Rectal smooth muscle tissue (tissue), 1 donor: ENCODE results near the gene ZNF225.

Source experiments
- H3K27ac ChIP-seq: one replicate; pipeline ENCODE4 v1.7.0; 2013; ENCODE audit warnings: low read depth, low read length, inconsistent platforms
- H3K27me3 ChIP-seq: one replicate; pipeline ENCODE4 v1.7.0; 2013; ENCODE audit warnings: low read length; ENCODE audit not compliant: control insufficient read depth, insufficient read depth
- H3K36me3 ChIP-seq: one replicate; pipeline ENCODE4 v1.7.0; 2013; ENCODE audit warnings: low read length; ENCODE audit not compliant: control insufficient read depth, insufficient read depth
- H3K4me1 ChIP-seq: one replicate; pipeline ENCODE4 v1.7.0; 2013; ENCODE audit warnings: low read length; ENCODE audit not compliant: control insufficient read depth, insufficient read depth
- H3K4me3 ChIP-seq: one replicate; pipeline ENCODE4 v1.7.0; 2013; ENCODE audit warnings: low read length
- H3K9ac ChIP-seq: one replicate; pipeline ENCODE4 v1.7.0; 2013; ENCODE audit warnings: low read length

The ZNF225 gene

GRCh38 chr19:44113138-44113783 is at the start of gene ZNF225:
Gene ZNF225 (plus strand): TSS chr19:44113399. CDS start chr19:44115828, 2,429 bp downstream.
- Histone ChIP-seq H3K4me3 (peak within 1 kb of the TSS; percentile 91), H3K4me1 (peaks cover 2% of the 10 kb centered on the region), H3K9ac (peak within 1 kb of the TSS; percentile 3), H3K27ac (peak within 1 kb of the TSS; percentile 28), H3K27me3 (no peaks in the 10 kb centered on the region), H3K36me3 (peaks cover 8% of the 10 kb centered on the region)

GRCh38 chr19:44066305-44066704 is 46.9 kb upstream of the ZNF225 start:
- Histone ChIP-seq H3K36me3 (peaks cover 40% of the 10 kb centered on the region), H3K27me3 (no peaks in the 10 kb centered on the region), H3K27ac (no peak overlapping the region), H3K4me3 (peak overlapping the region; percentile 3), H3K9ac (no peak overlapping the region), H3K4me1 (no peaks in the 10 kb centered on the region)

DNA sequence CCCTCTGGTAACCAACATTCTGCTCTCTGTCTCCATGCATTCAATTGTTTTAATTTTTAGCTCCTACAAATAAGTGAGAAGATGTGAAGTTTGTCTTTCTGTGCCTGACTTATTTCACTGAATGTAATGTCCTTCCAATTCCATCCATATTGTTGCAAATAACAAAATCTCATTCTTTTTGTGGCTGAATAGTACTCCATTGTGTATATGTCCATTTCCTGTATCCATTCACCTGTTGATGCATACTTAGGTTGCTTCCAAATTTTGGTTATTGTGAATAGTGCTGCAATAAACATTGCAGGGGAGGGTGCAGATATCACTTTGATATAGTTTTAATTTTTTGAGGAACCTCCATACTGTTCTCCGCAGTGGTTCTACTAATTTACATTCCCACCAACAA is 43.8 kb upstream of the ZNF225 start:
- no peak overlapping the region for H3K9ac ChIP-seq
- no peak overlapping the region for H3K4me3 ChIP-seq
- no peak overlapping the region for H3K27ac ChIP-seq
- peaks cover 17% of the 10 kb centered on the region for H3K36me3 ChIP-seq
- peaks cover 3% of the 10 kb centered on the region for H3K4me1 ChIP-seq
- no peaks in the 10 kb centered on the region for H3K27me3 ChIP-seq

- Histone ChIP-seq H3K27me3 (no peaks in the 10 kb centered on the region), H3K9ac (peak within 1 kb of the TSS; percentile 36), H3K4me1 (peaks cover 3% of the 10 kb centered on the region), H3K4me3 (peak within 1 kb of the TSS; percentile 92), H3K27ac (no peak within 1 kb of the TSS), H3K36me3 (peaks cover 5% of the 10 kb centered on the region)
These were observed 41.2 kb upstream of the ZNF225 start, which contains the start of gene ZNF284 for GRCh38 chr19:44071824-44072542. Gene ZNF284 (plus strand): TSS chr19:44072159. CDS start chr19:44076390, 4,231 bp downstream.

GRCh38 chr19:44072543-44073401 is 40.4 kb upstream of the ZNF225 start:
- Histone ChIP-seq H3K4me3 (peak overlapping the region; percentile 92), H3K27ac (no peak overlapping the region), H3K9ac (peak overlapping the region; percentile 36), H3K36me3 (no peaks in the 10 kb centered on the region), H3K27me3 (no peaks in the 10 kb centered on the region), H3K4me1 (peaks cover 3% of the 10 kb centered on the region)

- Histone ChIP-seq H3K4me1 (peaks cover 3% of the 10 kb centered on the region), H3K27me3 (no peaks in the 10 kb centered on the region), H3K27ac (no peak overlapping the region), H3K4me3 (no peak overlapping the region), H3K9ac (no peak overlapping the region), H3K36me3 (no peaks in the 10 kb centered on the region)
These were observed 36.9 kb upstream of the ZNF225 start for GRCh38 chr19:44076325-44076724.

DNA sequence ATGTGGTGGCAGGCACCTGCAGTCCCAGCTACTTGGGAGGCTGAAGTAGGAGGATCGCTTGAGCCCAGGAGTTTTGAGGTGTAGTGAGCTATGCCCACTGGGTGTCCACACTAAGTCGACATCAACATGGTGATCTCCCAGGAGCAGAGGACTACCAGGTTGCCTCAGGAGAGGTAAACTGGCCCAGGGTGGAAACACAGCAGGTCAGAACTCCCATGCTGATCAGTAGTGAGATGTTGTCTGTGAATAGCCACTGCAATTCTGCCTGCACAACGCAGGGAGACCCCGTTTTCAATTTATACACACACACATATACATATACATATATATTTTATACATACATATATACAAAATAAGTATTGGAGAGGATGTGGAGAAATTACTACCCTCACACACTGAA is 21.1 kb upstream of the ZNF225 start:
- H3K4me1 ChIP-seq, result no peaks in the 10 kb centered on the region
- no peak overlapping the region for H3K27ac ChIP-seq
- H3K27me3 ChIP-seq, result no peaks in the 10 kb centered on the region
- H3K9ac ChIP-seq, result no peak overlapping the region
- peaks cover 2% of the 10 kb centered on the region for H3K36me3 ChIP-seq
- H3K4me3 ChIP-seq, result no peak overlapping the region

GRCh38 chr19:44093931-44094765 is 19.1 kb upstream of the ZNF225 start, which contains the start of gene ZNF224:
Gene ZNF224 (plus strand): TSS chr19:44094361. CDS start chr19:44097874, 3,513 bp downstream.
- H3K36me3 ChIP-seq, result peaks cover 10% of the 10 kb centered on the region
- H3K4me3 ChIP-seq, result peak within 1 kb of the TSS; percentile 85
- H3K9ac ChIP-seq, result peak within 1 kb of the TSS; percentile 64
- H3K27ac ChIP-seq, result peak within 1 kb of the TSS; percentile 58
- H3K27me3 ChIP-seq, result no peaks in the 10 kb centered on the region
- H3K4me1 ChIP-seq, result no peaks in the 10 kb centered on the region

DNA sequence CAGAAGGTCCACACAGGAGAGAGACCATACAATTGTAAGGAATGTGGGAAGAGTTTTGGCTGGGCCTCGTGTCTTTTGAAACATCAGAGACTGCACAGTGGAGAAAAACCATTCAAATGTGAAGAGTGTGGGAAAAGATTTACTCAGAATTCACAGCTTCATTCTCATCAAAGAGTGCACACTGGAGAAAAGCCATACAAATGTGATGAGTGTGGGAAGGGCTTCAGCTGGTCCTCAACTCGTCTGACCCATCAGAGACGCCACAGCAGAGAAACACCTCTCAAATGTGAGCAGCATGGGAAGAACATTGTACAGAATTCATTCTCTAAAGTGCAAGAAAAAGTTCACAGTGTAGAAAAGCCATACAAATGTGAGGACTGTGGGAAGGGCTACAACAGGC is 5.4 kb upstream of the ZNF225 start:
- peaks cover 30% of the 10 kb centered on the region for H3K36me3 ChIP-seq

GRCh38 chr19:44109458-44109857 is 3.7 kb upstream of the ZNF225 start:
- H3K4me1 ChIP-seq, result peaks cover 2% of the 10 kb centered on the region
- H3K4me3 ChIP-seq, result no peak overlapping the region

More for the DNA sequence above, 5.4 kb upstream of the ZNF225 start:
- peaks cover 2% of the 10 kb centered on the region for H3K4me1 ChIP-seq
- no peaks in the 10 kb centered on the region for H3K27me3 ChIP-seq
- H3K4me3 ChIP-seq, result no peak overlapping the region
- H3K9ac ChIP-seq, result no peak overlapping the region
- no peak overlapping the region for H3K27ac ChIP-seq

GRCh38 chr19:44111910-44112463 is 1.2 kb upstream of the ZNF225 start:
- no peak overlapping the region for H3K27ac ChIP-seq
- H3K9ac ChIP-seq, result no peak overlapping the region
- peaks cover 5% of the 10 kb centered on the region for H3K36me3 ChIP-seq
- H3K27me3 ChIP-seq, result no peaks in the 10 kb centered on the region
- H3K4me3 ChIP-seq, result peak overlapping the region; percentile 91
- H3K4me1 ChIP-seq, result peaks cover 2% of the 10 kb centered on the region

More at GRCh38 chr19:44109458-44109857, 3.7 kb upstream of the ZNF225 start:
- Histone ChIP-seq H3K27ac (no peak overlapping the region), H3K36me3 (peaks cover 19% of the 10 kb centered on the region), H3K9ac (no peak overlapping the region), H3K27me3 (no peaks in the 10 kb centered on the region)
